GM12878 (cell line): ENCODE measurements around the gene CLEC14A. TPM values are rescaled to one million over a fixed set of nuclear protein-coding genes. Genes with fewer than 3 reads are reported as not detected.

Source experiments
- ATAC-seq: fragments of 200-7000 bp; cut with Tn5 transposase; 3 replicates; pipeline ENCODE4 v1.9.1; 2020; ENCODE audit warnings: mild to moderate bottlenecking, moderate library complexity
- BruUV-seq: library from RNA; stranded (reverse); fragments of 400-500 nt; replicated peaks from 2 replicates; lab custom pipeline; 2021; lab: Mats Ljungman, UMichigan
- CTCF ChIA-PET: fragments of 300-600 bp; sonication (Branson Sonifier 250); formaldehyde crosslinking; extraction: SDS; loops from one replicate; lab custom pipeline; 2021; ENCODE audit warnings: inconsistent platforms; lab: Yijun Ruan, JAX
- POLR2A ChIA-PET: fragments of 350-600 bp; formaldehyde crosslinking; extraction: SDS; loops from one replicate; lab custom pipeline; 2021; ENCODE audit warnings: inconsistent platforms; lab: Charles Lee
- RAD21 ChIA-PET: fragments of 300-600 bp; sonication (Branson Sonifier 250); formaldehyde crosslinking; loops from one replicate; lab custom pipeline; 2023; ENCODE audit warnings: antibody characterized with exemption; ENCODE audit not compliant: unreplicated experiment; lab: Charles Lee
- SMC1A ChIA-PET: fragments of 300-600 bp; sonication (Branson Sonifier 250); formaldehyde crosslinking; loops from one replicate; lab custom pipeline; 2023; ENCODE audit not compliant: unreplicated experiment, uncharacterized antibody; lab: Charles Lee
- DNase-seq: peaks from one replicate; pipeline ENCODE4 v3.0.0-alpha.2; 2011; ENCODE audit warnings: low read depth, low spot score
- FAIRE-seq: peaks from 3 replicates; lab custom pipeline; 2011; peaks lifted over from hg19 to GRCh38; lab: Jason Lieb, UNC
- H2AFZ ChIP-seq: 2 replicates; pipeline ENCODE4 v1.6.0; 2011; ENCODE audit warnings: low read depth, low read length, control low read depth; ENCODE audit not compliant: control insufficient read depth
- H3K27ac ChIP-seq: 2 replicates; pipeline ENCODE4 v1.5.1; 2011; ENCODE audit warnings: control low read depth; ENCODE audit not compliant: control insufficient read depth, insufficient read depth
- H3K27me3 ChIP-seq, 2 experiments: replicated peaks in 1 of 2; 2 replicates each; pipeline versions ENCODE4 v1.6.0 to v1.6.1; 2011; ENCODE audit warnings: low read length in 1 of 2; ENCODE audit not compliant: control insufficient read depth in 2 of 2, insufficient read depth in 2 of 2
- H3K36me3 ChIP-seq, 2 experiments: 2 replicates each; pipeline ENCODE4 v1.5.1; 2011; ENCODE audit warnings: low read length in 1 of 2; ENCODE audit not compliant: control insufficient read depth in 2 of 2, insufficient read depth in 2 of 2
- H3K4me1 ChIP-seq: 2 replicates; pipeline ENCODE4 v1.6.1; 2011; ENCODE audit warnings: mild to moderate bottlenecking, low read length, moderate library complexity, mixed read lengths; ENCODE audit not compliant: control insufficient read depth, insufficient read depth
- H3K4me2 ChIP-seq: 2 replicates; pipeline ENCODE4 v1.6.0; 2011; ENCODE audit warnings: control low read depth; ENCODE audit not compliant: control insufficient read depth, insufficient read depth
- H3K4me3 ChIP-seq: fragments of 200-600 bp; sonication (generic); 2 replicates; pipeline ENCODE4 v1.5.1; 2016
- H3K79me2 ChIP-seq: 2 replicates; pipeline ENCODE4 v1.6.0; 2011; ENCODE audit warnings: low read length; ENCODE audit not compliant: control insufficient read depth, insufficient read depth
- H3K9ac ChIP-seq: 2 replicates; pipeline ENCODE4 v1.8.0; 2011; ENCODE audit warnings: low read length, control low read depth, mixed read lengths; ENCODE audit not compliant: control insufficient read depth, insufficient read depth
- H3K9me3 ChIP-seq: replicated peaks from 3 replicates; pipeline ENCODE4 v1.5.1; 2011; ENCODE audit warnings: mild to moderate bottlenecking, low read length; ENCODE audit not compliant: control insufficient read depth, insufficient read depth
- H4K20me1 ChIP-seq: 2 replicates; pipeline ENCODE4 v1.6.0; 2011; ENCODE audit not compliant: control insufficient read depth, insufficient read depth
- ASH2L ChIP-seq: fragments of 300-600, 200-600 bp; sonication (generic); IDR thresholded peaks from 2 replicates; pipeline ENCODE4 v1.6.1; 2017; ENCODE audit warnings: low read depth, mild to moderate bottlenecking, borderline replicate concordance
- CEBPB ChIP-seq, 2 experiments: fragments of 150-350 bp in 1 of 2; IDR thresholded peaks; 2 replicates each; pipeline ENCODE4 v1.6.1; 2012 to 2014; ENCODE audit warnings: low read depth in 2 of 2, low read length in 2 of 2, borderline replicate concordance in 1 of 2, inconsistent platforms in 1 of 2
- CHD4 ChIP-seq: fragments of 200-600 bp; sonication (generic); IDR thresholded peaks from 2 replicates; pipeline ENCODE4 v1.6.1; 2016; ENCODE audit warnings: mild to moderate bottlenecking
- KDM1A ChIP-seq: fragments of 200-600 bp; sonication (generic); IDR thresholded peaks from 2 replicates; pipeline ENCODE4 v1.6.1; 2016; ENCODE audit warnings: borderline replicate concordance
- SIX5 ChIP-seq: IDR thresholded peaks from 2 replicates; pipeline ENCODE4 v1.6.1; 2011; ENCODE audit warnings: mild to moderate bottlenecking, low read depth, low read length, moderate library complexity; ENCODE audit not compliant: severe bottlenecking
- ZBTB33 ChIP-seq: fragments of 450-650 bp; IDR thresholded peaks from 2 replicates; pipeline ENCODE4 v1.6.1; 2017; ENCODE audit warnings: mild to moderate bottlenecking
- ZNF687 ChIP-seq: fragments of 450-650 bp; IDR thresholded peaks from 2 replicates; pipeline ENCODE4 v1.6.1; 2017; ENCODE audit warnings: mild to moderate bottlenecking, moderate library complexity
- in situ Hi-C: fragments of 300-500 bp; cut with MboI; formaldehyde crosslinking; loops from 9 replicates; pipeline ENCODE4 v1.14.3; 2018; ENCODE audit warnings: mixed read lengths
- intact Hi-C: fragments of 100-400 bp; cut with micrococcal nuclease; formaldehyde crosslinking; loops from one replicate; pipeline ENCODE4 v1.14.2; 2022; ENCODE audit not compliant: unreplicated experiment
- polyA plus RNA-seq, 11 experiments: library from polyadenylated mRNA; depleted of rRNA in 4 of 11; unstranded in 6 of 11; stranded (reverse) in 5 of 11; fragments of >200 nt; fragmentation: Nextera tagmentation in 4 of 11; fragmentation: Illumina TruSeq in 1 of 11; extraction: Ambion mirVana in 4 of 11; extraction: Trizol in 1 of 11; gene quantifications; 1 replicate in 1 of 11; 2 replicates in 10 of 11; pipeline versions ENCODE4 v1.2.1 to v1.2.3, GENCODE V29; 2011 to 2016; ENCODE audit warnings: inconsistent platforms in 2 of 11, missing spikeins in 2 of 11, low read depth in 1 of 11
- total RNA-seq, 4 experiments: library from RNA; depleted of rRNA in 3 of 4; stranded (reverse); fragments of >200 nt in 3 of 4; fragmentation: Illumina TruSeq in 1 of 4; extraction: Trizol in 1 of 4; gene quantifications; 2 replicates each; pipeline versions ENCODE4 v1.2.1 to v1.2.3, GENCODE V29; 2013 to 2021

The CLEC14A gene
- total and polyA plus RNA-seq, 10 of the 15 experiments (the other 5 are each of a cell fraction or from before 2014, with no cell fraction given) = not detected

- ATAC-seq = no peak
- Histone ChIP-seq H3K9me3 (no peaks in the 10 kb centered on the region), H3K4me2 (no peak overlapping the region), H3K79me2 (no peaks in the 10 kb centered on the region), H3K9ac (no peak overlapping the region), H2AFZ (no peak overlapping the region), H3K36me3 (no peaks in the 10 kb centered on the region), H4K20me1 (no peaks in the 10 kb centered on the region), H3K27me3 (no peaks in the 10 kb centered on the region), H3K4me3 (no peak overlapping the region), H3K4me1 (no peaks in the 10 kb centered on the region), H3K27ac (no peak overlapping the region)
- ChIA-PET SMC1A (no interaction called here), CTCF (interaction anchor here (0.6 kb wide), 1 partner anchor 12 kb away, joined by 3 read pairs; no protein-coding TSS in a partner anchor), POLR2A (no interaction called here), RAD21 (no interaction called here)
- TF ChIP-seq ZNF687 (no peak), ASH2L (no peak), ZBTB33 (no peak), KDM1A (no peak), CHD4 (no peak), CEBPB (IDR thresholded peaks at IDR 0.05; ENCODE audit: borderline replicate concordance in 1 of 2, low read depth in 2 of 2, low read length in 2 of 2) (no peak), SIX5 (no peak)
- intact Hi-C loops = no loop called here
- in situ Hi-C loops = no loop called here
- FAIRE-seq = no peak
- BruUV-seq = no TSS peak
- no peak for DNase-seq
Observed at GRCh38 chr14:38286452-38286851, 30.6 kb upstream of the CLEC14A start.
